ENCODE measurements around the gene SH3BP2. TPM values are rescaled to one million over a fixed set of nuclear protein-coding genes. Genes with fewer than 3 reads are reported as not detected.

The SH3BP2 gene
- total RNA-seq, 4 donors from 2014 or later = 92.6 to 301 (median 117) TPM

- 87 to 95% methylated on average over 4 to 9 of the region's 9 CpGs for WGBS, 2 donors (ENCODE audit: low coverage in 1 of 2)
- H3K27ac ChIP-seq = no peak overlapping the region
- DNase-seq = no peak
- in situ Hi-C loops (cut with MboI; ENCODE audit: low pct_ligation_motif_present in 1 of 4, low pct_unique_long_range_greater_than_20kb in 1 of 4, low sequenced_read_pairs in 3 of 4) (no loop called here), intact Hi-C loops (cut with DNase I; ENCODE audit: low total_unique reads) (no loop called here)
- H3K9me3 ChIP-seq = no peaks in the 10 kb centered on the region
- no peak for TF ChIP-seq POLR2A (IDR thresholded peaks at IDR 0.05)
- no peak for TF ChIP-seq POLR2AphosphoS5 (IDR thresholded peaks at IDR 0.05)
- H3K27me3 ChIP-seq = no peaks in the 10 kb centered on the region
- H3K4me3 ChIP-seq = no peak overlapping the region
- H3K4me1 ChIP-seq = peaks cover 0 to 6% (median 3%) of the 10 kb centered on the region in 4 donors
- H3K36me3 ChIP-seq = peaks cover 0 to 37% (median 17%) of the 10 kb centered on the region in 4 donors
Measured at GRCh38 chr4:2886161-2886560, 93.3 kb downstream of the SH3BP2 start.

GRCh38 chr4:2886622-2887021, 93.7 kb downstream of the SH3BP2 start:
- in situ Hi-C loops (cut with MboI; ENCODE audit: low pct_ligation_motif_present in 1 of 4, low pct_unique_long_range_greater_than_20kb in 1 of 4, low sequenced_read_pairs in 3 of 4) = no loop called here

GRCh38 chr4:2887343-2887742, 94.5 kb downstream of the SH3BP2 start:
- in situ Hi-C loops (cut with MboI; ENCODE audit: low pct_ligation_motif_present in 1 of 4, low pct_unique_long_range_greater_than_20kb in 1 of 4, low sequenced_read_pairs in 3 of 4) (no loop called here), intact Hi-C loops (cut with DNase I; ENCODE audit: low total_unique reads) (no loop called here)
- Histone ChIP-seq H3K27me3 (no peaks in the 10 kb centered on the region), H3K4me3 (no peak overlapping the region), H3K9me3 (no peaks in the 10 kb centered on the region), H3K36me3 (peaks cover 0 to 37% (median 14%) of the 10 kb centered on the region in 4 donors), H3K27ac (no peak overlapping the region), H3K4me1 (peaks cover 0 to 12% (median 8%) of the 10 kb centered on the region in 4 donors)
- TF ChIP-seq CTCF (IDR thresholded peaks at IDR 0.05) = no peak
- no peak for TF ChIP-seq EP300 (IDR thresholded peaks at IDR 0.05; ENCODE audit: low read depth)
- TF ChIP-seq POLR2A (IDR thresholded peaks at IDR 0.05) = no peak
- no peak for TF ChIP-seq POLR2AphosphoS5 (IDR thresholded peaks at IDR 0.05)
- no peak for DNase-seq
- 92% methylated on average over 3 of the region's 3 CpGs; no CpG with 5 or more reads in 1 of the 2 donors for WGBS, 2 donors (ENCODE audit: low coverage in 1 of 2)

More at GRCh38 chr4:2886622-2887021, 93.7 kb downstream of the SH3BP2 start:
- Histone ChIP-seq H3K27me3 (no peaks in the 10 kb centered on the region), H3K9me3 (no peaks in the 10 kb centered on the region), H3K27ac (no peak overlapping the region), H3K4me3 (no peak overlapping the region), H3K4me1 (peaks cover 0 to 11% (median 7%) of the 10 kb centered on the region in 4 donors), H3K36me3 (peaks cover 0 to 37% (median 15%) of the 10 kb centered on the region in 4 donors)
- 66% methylated on average over 5 to 6 of the region's 6 CpGs for WGBS, 2 donors (ENCODE audit: low coverage in 1 of 2)
- no peak for DNase-seq
- intact Hi-C loops (cut with DNase I; ENCODE audit: low total_unique reads) = no loop called here
- no peak for TF ChIP-seq POLR2A (IDR thresholded peaks at IDR 0.05)

GRCh38 chr4:2888886-2889285, 96.0 kb downstream of the SH3BP2 start:
- Histone ChIP-seq H3K4me1 (peaks cover 0 to 20% (median 12%) of the 10 kb centered on the region in 4 donors), H3K36me3 (peaks cover 0 to 27% (median 13%) of the 10 kb centered on the region in 4 donors), H3K27ac (no peak overlapping the region), H3K4me3 (no peak overlapping the region), H3K27me3 (no peaks in the 10 kb centered on the region), H3K9me3 (no peaks in the 10 kb centered on the region)
- TF ChIP-seq POLR2AphosphoS5 (IDR thresholded peaks at IDR 0.05) (no peak), POLR2A (IDR thresholded peaks at IDR 0.05) (no peak), EP300 (IDR thresholded peaks at IDR 0.05; ENCODE audit: low read depth) (no peak), CTCF (IDR thresholded peaks at IDR 0.05) (no peak)
- DNase-seq = no peak
- 94 to 100% methylated on average over 3 of the region's 3 CpGs for WGBS, 2 donors (ENCODE audit: low coverage in 1 of 2)
- in situ Hi-C loops (cut with MboI; ENCODE audit: low pct_ligation_motif_present in 1 of 4, low pct_unique_long_range_greater_than_20kb in 1 of 4, low sequenced_read_pairs in 3 of 4) (no loop called here), intact Hi-C loops (cut with DNase I; ENCODE audit: low total_unique reads) (no loop called here)

Other genes with a start within 250 kb of the SH3BP2 start
- gene TNIP2, start 36.7 kb upstream of the SH3BP2 start, total RNA-seq = 100 to 1,000 TPM in 3 of 4 donors, 10 to 100 TPM in 1; 91.8 to 203 (median 129) TPM
- 100 to 1,000 TPM; 218 to 392 (median 299) TPM for gene ADD1, start 50.8 kb downstream of the SH3BP2 start, total RNA-seq
- gene NOP14, start 170.3 kb downstream of the SH3BP2 start, total RNA-seq = 10 to 100 TPM in 2 of 4 donors, 1 to 10 TPM in 2; 8.6 to 43.0 (median 12.8) TPM
- gene GRK4, start 170.5 kb downstream of the SH3BP2 start, total RNA-seq = 1 to 10 TPM; 2.5 to 7.9 (median 4.1) TPM

Data from transverse colon (tissue), 4 donors.